Right renal pelvis (tissue), 4 donors: ENCODE data around the gene PPP5C. TPM values are rescaled to one million over a fixed set of nuclear protein-coding genes. Genes with fewer than 3 reads are reported as not detected.
"Not testable (repeated sequence)": the region's sequence is repeated elsewhere in the genome, so short reads cannot be mapped to it uniquely, and the experiment has no call there.

Experiments
- DNase-seq, 4 donors: peaks; one replicate each; pipeline ENCODE4 v3.0.0-alpha.2; 2013; ENCODE audit warnings: low read depth in 4 of 4, low spot score in 3 of 4, missing footprints in 1 of 4
- polyA plus RNA-seq, 4 donors: library from polyadenylated mRNA; unstranded; fragments of 120-200 nt; gene quantifications; one replicate each; pipeline ENCODE4 v1.2.1, GENCODE V29; 2013; ENCODE audit not compliant: insufficient read length in 4 of 4

Gene PPP5C
- polyA plus RNA-seq, 4 donors: 90.8 to 110 (median 100) TPM

- DNase-seq: no peak
These were observed 81.6 kb downstream of the PPP5C start, which contains the start of gene PNMA8C for GRCh38 chr19:46428239-46429135. Gene PNMA8C (minus strand): TSS chr19:46428936. CDS start chr19:46428359, 577 bp downstream.

- DNase-seq: no peak
These were observed 83.1 kb downstream of the PPP5C start for GRCh38 chr19:46429999-46430398.

GRCh38 chr19:46431824-46432223 lies 84.9 kb downstream of the PPP5C start:
- no peak for DNase-seq

- DNase-seq: not testable (repeated sequence)
These were observed 86.6 kb downstream of the PPP5C start for GRCh38 chr19:46433470-46433869.

- DNase-seq: no peak
These were observed 88.1 kb downstream of the PPP5C start for GRCh38 chr19:46435009-46435408.

- DNase-seq: not testable (repeated sequence)
These were observed 88.8 kb downstream of the PPP5C start for GRCh38 chr19:46435689-46436088.

Other genes with a start within 250 kb of the PPP5C start
- not detected for gene IGFL3, start 222.4 kb upstream of the PPP5C start, polyA plus RNA-seq
- under 1 TPM in 1 of 4 donors, not detected in 3; 0.05 TPM for gene IGFL2, start 198.8 kb upstream of the PPP5C start, polyA plus RNA-seq
- under 1 TPM in 1 of 4 donors, not detected in 3; 0.10 TPM for gene IGFL1, start 117.3 kb upstream of the PPP5C start, polyA plus RNA-seq
- 10 to 100 TPM; 29.8 to 43.2 (median 37.2) TPM for gene HIF3A, start 50.0 kb upstream of the PPP5C start, polyA plus RNA-seq
- 10 to 100 TPM; 54.6 to 68.1 (median 58.8) TPM for gene CCDC8, start 66.5 kb downstream of the PPP5C start, polyA plus RNA-seq
- gene PNMA8C, start 81.8 kb downstream of the PPP5C start, polyA plus RNA-seq: under 1 TPM; 0.41 to 0.80 (median 0.57) TPM
- gene PNMA8A, start 124.5 kb downstream of the PPP5C start, polyA plus RNA-seq: 10 to 100 TPM; 46.9 to 72.5 (median 54.5) TPM
- 1 to 10 TPM; 4.0 to 5.1 (median 4.8) TPM for gene PNMA8B, start 148.8 kb downstream of the PPP5C start, polyA plus RNA-seq